Upper lobe of right lung (tissue), 1 donor: ENCODE data around the gene ACSF2. TPM values are rescaled to one million over a fixed set of nuclear protein-coding genes. Genes with fewer than 3 reads are reported as not detected.

Experiments used
- ATAC-seq: fragments of 200-7000 bp; cut with Tn5 transposase; one replicate; pipeline ENCODE4 v1.9.1; 2020; ENCODE audit warnings: mild to moderate bottlenecking, moderate library complexity
- DNase-seq: peaks from one replicate; pipeline ENCODE4 v3.0.0-alpha.2; 2020
- H3K27ac ChIP-seq: fragments of 200-600 bp; one replicate; pipeline ENCODE4 v1.8.0; 2022
- H3K27me3 ChIP-seq: fragments of 200-600 bp; one replicate; pipeline ENCODE4 v1.8.0; 2022; ENCODE audit warnings: mild to moderate bottlenecking
- H3K36me3 ChIP-seq: fragments of 200-600 bp; one replicate; pipeline ENCODE4 v1.8.0; 2022
- H3K4me1 ChIP-seq: fragments of 200-600 bp; one replicate; pipeline ENCODE4 v1.8.0; 2022
- H3K4me3 ChIP-seq: fragments of 200-600 bp; one replicate; pipeline ENCODE4 v1.8.0; 2022; ENCODE audit warnings: mild to moderate bottlenecking
- H3K9me3 ChIP-seq: fragments of 200-600 bp; one replicate; pipeline ENCODE4 v1.8.0; 2022
- CTCF ChIP-seq: fragments of 200-600 bp; IDR thresholded peaks from one replicate; pipeline ENCODE4 v1.8.0; 2022; ENCODE audit warnings: antibody characterized with exemption
- intact Hi-C: fragments of 100-400 bp; cut with DNase I; formaldehyde crosslinking; loops from one replicate; pipeline ENCODE4 v1.11.0; 2022
- total RNA-seq: library from RNA; stranded (reverse); fragmentation: NEBNext Ultra II Directional; extraction: Animal tissue kit (Norgen Biotek cat#: 25700); gene quantifications from one replicate; pipeline ENCODE4 v1.2.1, GENCODE V29; 2021
- donor health status: DM: no; HTN: yes; CAD: no; lungs with severe emphysema.

The ACSF2 gene
- total RNA-seq, 1 donor from 2014 or later = 73.9 TPM

- H3K27ac ChIP-seq = no peak overlapping the region
- TF ChIP-seq CTCF = no peak
- no peak for ATAC-seq
These were observed 56.1 kb downstream of the ACSF2 start for GRCh38 chr17:50482110-50482509.

GRCh38 chr17:50482516-50482915 is 56.5 kb downstream of the ACSF2 start:
- H3K4me3 ChIP-seq = no peak overlapping the region
- H3K9me3 ChIP-seq = no peaks in the 10 kb centered on the region
- no peaks in the 10 kb centered on the region for H3K27me3 ChIP-seq
- intact Hi-C loops = no loop called here
- peak overlapping the region; percentile 71 for H3K27ac ChIP-seq
- TF ChIP-seq CTCF = peak; percentile 79
- peaks cover 14% of the 10 kb centered on the region for H3K4me1 ChIP-seq
- DNase-seq (peak; percentile 94), ATAC-seq (peak; percentile 82)
- H3K36me3 ChIP-seq = peaks cover 37% of the 10 kb centered on the region

More at GRCh38 chr17:50482110-50482509, 56.1 kb downstream of the ACSF2 start:
- Histone ChIP-seq H3K27me3 (no peaks in the 10 kb centered on the region), H3K4me3 (no peak overlapping the region), H3K36me3 (peaks cover 37% of the 10 kb centered on the region), H3K4me1 (peaks cover 14% of the 10 kb centered on the region), H3K9me3 (no peaks in the 10 kb centered on the region)
- intact Hi-C loops = no loop called here
- no peak for DNase-seq

GRCh38 chr17:50483266-50483665 is 57.2 kb downstream of the ACSF2 start:
- H3K36me3 ChIP-seq = peaks cover 37% of the 10 kb centered on the region
- H3K4me3 ChIP-seq = no peak overlapping the region
- H3K27me3 ChIP-seq = no peaks in the 10 kb centered on the region
- peak overlapping the region; percentile 71 for H3K27ac ChIP-seq
- DNase-seq (no peak), ATAC-seq (no peak)
- TF ChIP-seq CTCF = no peak
- peaks cover 10% of the 10 kb centered on the region for H3K4me1 ChIP-seq
- no peaks in the 10 kb centered on the region for H3K9me3 ChIP-seq
- intact Hi-C loops = no loop called here

GRCh38 chr17:50484386-50485155 is 58.6 kb downstream of the ACSF2 start:
- H3K9me3 ChIP-seq = no peaks in the 10 kb centered on the region
- intact Hi-C loops = no loop called here
- no peak for DNase-seq
- peaks cover 37% of the 10 kb centered on the region for H3K36me3 ChIP-seq
- ATAC-seq = no peak
- no peaks in the 10 kb centered on the region for H3K27me3 ChIP-seq
- no peak overlapping the region for H3K27ac ChIP-seq
- no peak overlapping the region for H3K4me3 ChIP-seq
- H3K4me1 ChIP-seq = peaks cover 6% of the 10 kb centered on the region
- no peak for TF ChIP-seq CTCF

GRCh38 chr17:50487213-50488096 is 61.4 kb downstream of the ACSF2 start:
- TF ChIP-seq CTCF = no peak
- Histone ChIP-seq H3K27ac (no peak overlapping the region), H3K36me3 (peaks cover 28% of the 10 kb centered on the region), H3K4me1 (no peaks in the 10 kb centered on the region), H3K9me3 (no peaks in the 10 kb centered on the region), H3K4me3 (no peak overlapping the region), H3K27me3 (no peaks in the 10 kb centered on the region)
- intact Hi-C loops = no loop called here
- DNase-seq = no peak
- no peak for ATAC-seq
